ENCODE results near the gene ALKBH1. TPM values are rescaled to one million over a fixed set of nuclear protein-coding genes. Genes with fewer than 3 reads are reported as not detected.
A peak's percentile ranks its signal among the peaks of the same experiment; 100 is the strongest.
"Not testable (repeated sequence)": the region's sequence is repeated elsewhere in the genome, so short reads cannot be mapped to it uniquely, and the experiment has no call there.

The ALKBH1 gene
- total RNA-seq, 1 donor from 2014 or later, result 6.2 TPM

GRCh38 chr14:77674931-77675330, 32.9 kb downstream of the ALKBH1 start:
- ATAC-seq, result no peak
- no peak for DNase-seq (ENCODE audit: low spot score)

- ATAC-seq, result no peak
- no peak for DNase-seq (ENCODE audit: low spot score)
Measured at GRCh38 chr14:77673193-77673592, 34.6 kb downstream of the ALKBH1 start.

- no peak for ATAC-seq
- no peak for DNase-seq (ENCODE audit: low spot score)
Measured at GRCh38 chr14:77667331-77667730, 40.5 kb downstream of the ALKBH1 start.

DNA sequence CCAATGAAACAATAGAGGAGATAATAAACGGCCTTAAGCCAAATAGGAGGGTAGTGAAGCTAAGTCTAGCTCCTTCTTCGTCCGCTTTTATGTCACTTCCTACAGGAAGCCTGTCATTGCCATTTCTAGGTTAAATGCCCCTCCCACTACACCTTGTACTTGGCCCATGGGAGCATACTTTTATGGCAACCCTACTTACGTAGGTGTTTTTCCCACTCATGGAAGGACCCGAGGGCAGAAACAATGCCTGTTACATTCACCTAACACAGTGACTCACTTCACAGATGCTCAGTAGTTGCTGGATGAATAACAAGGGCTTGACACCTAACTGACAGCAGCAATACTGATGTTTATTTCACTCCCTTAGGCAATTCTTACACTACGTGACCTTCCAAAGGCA, 44.5 kb downstream of the ALKBH1 start:
- DNase-seq (ENCODE audit: low spot score), result no peak
- no peak for ATAC-seq

GRCh38 chr14:77661562-77661961, 46.3 kb downstream of the ALKBH1 start:
- not testable (repeated sequence) for DNase-seq (ENCODE audit: low spot score); ATAC-seq

DNA sequence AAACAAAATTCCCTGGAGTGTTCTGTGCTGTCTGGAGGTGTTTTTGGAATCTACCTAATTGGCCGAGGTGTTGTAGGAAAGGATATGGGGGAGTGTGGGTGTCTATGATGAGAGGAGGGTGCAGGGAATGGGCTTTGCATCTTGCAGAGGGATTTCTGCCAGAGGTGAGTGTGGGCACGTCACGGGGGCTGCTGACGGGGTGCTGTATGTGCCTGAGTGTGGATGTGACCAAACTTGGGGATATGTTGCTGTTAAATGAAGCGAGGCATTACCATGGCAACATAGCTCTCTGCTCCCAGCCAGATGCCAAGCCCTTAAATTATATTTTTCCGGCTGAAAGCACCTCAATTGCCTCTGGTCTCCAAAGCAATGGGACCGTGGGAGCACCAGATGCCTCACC, 47.1 kb downstream of the ALKBH1 start:
- DNase-seq (ENCODE audit: low spot score), result no peak
- no peak for ATAC-seq

DNA sequence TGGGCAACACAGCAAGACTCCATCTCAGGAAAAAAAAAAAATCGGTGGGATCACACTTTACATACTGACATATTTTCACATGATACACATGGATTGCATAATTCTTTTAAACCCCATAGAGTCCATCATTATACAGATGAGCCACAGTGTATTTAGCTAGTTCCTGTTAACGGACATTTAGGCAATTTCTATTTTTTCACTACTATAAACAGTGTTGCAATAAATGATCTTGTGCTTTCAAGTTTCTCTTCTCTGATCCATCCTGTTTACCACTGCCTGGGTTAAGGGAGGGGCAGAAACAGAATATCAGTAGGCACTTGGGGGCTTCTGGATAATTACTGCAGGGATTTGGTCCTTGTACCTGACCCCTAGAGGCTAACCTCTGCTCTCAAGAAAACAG, 48.0 kb downstream of the ALKBH1 start:
- ATAC-seq (peak; percentile 8), DNase-seq (ENCODE audit: low spot score) (no peak)

DNA sequence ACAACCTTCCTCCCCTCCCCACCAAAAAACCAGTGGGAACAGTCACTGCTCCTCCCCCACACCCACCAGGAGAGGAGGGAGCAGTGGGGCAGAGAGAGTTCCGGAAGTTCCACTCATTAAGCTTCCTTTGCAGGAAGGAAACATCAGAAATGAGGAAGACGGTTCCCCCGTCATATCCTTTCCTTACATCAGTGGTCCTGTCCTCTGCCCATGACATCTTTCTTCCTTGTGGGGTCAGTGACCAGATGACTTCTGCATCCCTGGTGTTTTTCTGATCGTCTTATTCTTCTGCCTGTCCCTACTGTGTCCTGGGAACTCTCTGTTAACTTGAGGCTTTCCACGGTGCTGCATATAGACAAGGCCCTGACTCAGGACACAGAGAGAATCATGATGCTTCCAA, 50.5 kb downstream of the ALKBH1 start:
- DNase-seq (ENCODE audit: low spot score) (no peak), ATAC-seq (peak; percentile 53)

- DNase-seq (ENCODE audit: low spot score) (no peak), ATAC-seq (no peak)
Measured at GRCh38 chr14:77654001-77654441, 53.8 kb downstream of the ALKBH1 start.

GRCh38 chr14:77649326-77649725, 58.5 kb downstream of the ALKBH1 start:
- no peak for DNase-seq (ENCODE audit: low spot score)
- no peak for ATAC-seq

- ATAC-seq, result no peak
- DNase-seq (ENCODE audit: low spot score), result peak; percentile 16
Measured at GRCh38 chr14:77648520-77649200, 59.2 kb downstream of the ALKBH1 start.

GRCh38 chr14:77647853-77648252, 60.0 kb downstream of the ALKBH1 start:
- no peak for DNase-seq (ENCODE audit: low spot score)
- no peak for ATAC-seq

DNA sequence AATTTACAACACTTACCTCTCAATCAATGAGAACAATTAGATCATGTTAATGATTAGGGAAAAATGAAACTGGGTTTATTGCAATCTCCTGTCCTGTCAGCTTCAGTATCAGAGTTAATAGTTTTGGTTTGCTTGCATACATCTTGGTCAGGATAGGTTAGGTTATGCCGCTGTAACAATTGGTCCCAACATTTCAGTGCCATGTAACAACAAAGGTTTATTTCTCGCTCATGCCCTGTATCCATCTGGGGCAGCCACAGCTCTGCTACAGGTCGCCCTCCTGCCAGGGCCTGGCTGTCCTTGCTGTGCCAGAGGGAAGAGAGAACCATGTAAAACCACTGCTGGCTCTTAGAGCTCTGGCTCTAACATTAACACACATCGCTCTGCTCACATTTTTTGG, 60.9 kb downstream of the ALKBH1 start:
- DNase-seq (ENCODE audit: low spot score), result no peak
- no peak for ATAC-seq

GRCh38 chr14:77645520-77646230, 62.1 kb downstream of the ALKBH1 start:
- ATAC-seq, result no peak
- no peak for DNase-seq (ENCODE audit: low spot score)

- ATAC-seq, result no peak
- DNase-seq (ENCODE audit: low spot score), result no peak
Measured at GRCh38 chr14:77642407-77642806, 65.4 kb downstream of the ALKBH1 start.

GRCh38 chr14:77641534-77642341, 66.1 kb downstream of the ALKBH1 start:
- ATAC-seq (peak; percentile 89), DNase-seq (ENCODE audit: low spot score) (peak; percentile 71)

DNA sequence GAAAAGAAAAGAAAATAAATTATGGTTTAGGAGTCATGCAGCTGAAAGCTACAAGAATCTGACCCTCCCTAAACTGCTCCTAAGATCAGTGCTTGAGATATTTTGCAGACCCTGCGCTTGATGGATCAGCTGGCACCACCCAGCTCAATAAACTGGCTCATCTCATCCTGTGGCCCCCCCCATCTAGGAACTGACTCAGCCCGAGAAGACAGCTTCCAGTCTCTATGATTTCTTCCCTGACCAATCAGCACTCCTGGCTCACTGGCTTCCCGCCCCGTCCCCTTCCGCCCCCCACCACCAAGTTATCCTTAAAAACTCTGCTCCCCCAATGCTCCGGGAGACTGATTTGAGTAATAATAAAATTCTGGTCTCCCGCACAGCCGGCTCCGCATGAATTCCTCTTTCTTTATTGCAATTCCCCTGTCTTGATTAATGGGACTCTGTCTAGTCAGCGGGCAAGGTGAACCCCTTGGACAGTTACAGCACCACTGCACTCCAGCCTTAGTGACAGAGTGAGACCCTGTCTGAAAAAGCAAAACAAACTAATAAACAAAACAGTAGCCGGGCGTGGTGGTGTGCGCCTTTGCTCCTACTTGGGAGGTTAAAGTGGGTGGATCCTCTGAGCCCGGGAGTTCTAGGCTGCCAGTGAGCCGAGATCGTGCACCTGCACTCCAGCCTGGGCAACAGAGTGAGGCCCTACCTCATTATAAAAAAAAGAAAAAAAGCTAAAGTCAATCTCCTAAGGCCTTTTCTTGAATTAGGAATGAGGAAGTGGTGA, 66.9 kb downstream of the ALKBH1 start:
- ATAC-seq (peak; percentile 20), DNase-seq (ENCODE audit: low spot score) (no peak)

GRCh38 chr14:77638771-77639171, 69.1 kb downstream of the ALKBH1 start:
- DNase-seq (ENCODE audit: low spot score) (no peak), ATAC-seq (no peak)

- DNase-seq (ENCODE audit: low spot score), result not testable (repeated sequence)
Measured at GRCh38 chr14:77635869-77636268, 72.0 kb downstream of the ALKBH1 start.

GRCh38 chr14:77635466-77635865, 72.4 kb downstream of the ALKBH1 start:
- not testable (repeated sequence) for ATAC-seq; DNase-seq (ENCODE audit: low spot score)

More at GRCh38 chr14:77635869-77636268, 72.0 kb downstream of the ALKBH1 start:
- ATAC-seq, result not testable (repeated sequence)

GRCh38 chr14:77630111-77630510, 77.7 kb downstream of the ALKBH1 start:
- DNase-seq (ENCODE audit: low spot score) (no peak), ATAC-seq (no peak)
